HEK293 (cell line): ENCODE data around the gene SULT4A1.

Source experiments
- CTCF ChIA-PET: fragments of 350-600 bp; formaldehyde crosslinking; extraction: SDS; loops from one replicate; lab custom pipeline; 2021; ENCODE audit warnings: antibody characterized with exemption; lab: Yijun Ruan, JAX
- POLR2A ChIA-PET: fragments of 300-600 bp; formaldehyde crosslinking; extraction: SDS; loops from one replicate; lab custom pipeline; 2020; ENCODE audit warnings: antibody characterized with exemption, inconsistent platforms; lab: Yijun Ruan, JAX
- H3K27ac ChIP-seq: fragments of 200-500 bp; sonication (Bioruptor generic); 2 replicates; pipeline ENCODE4 v1.5.1; 2014; ENCODE audit warnings: low read depth, low read length, control low read depth, inconsistent platforms; ENCODE audit errors: extremely low read depth
- H3K36me3 ChIP-seq, 2 experiments: fragments of 200-500 bp in 1 of 2; sonication (Bioruptor generic) in 1 of 2; 1 replicate in 1 of 2; 2 replicates in 1 of 2; pipeline ENCODE4 v1.5.1; 2014 to 2017; ENCODE audit warnings: inconsistent platforms in 2 of 2, low read length in 2 of 2; ENCODE audit not compliant: control insufficient read depth in 2 of 2, insufficient read depth in 1 of 2
- H3K4me1 ChIP-seq: fragments of 200-500 bp; sonication (Bioruptor generic); 2 replicates; pipeline ENCODE4 v1.5.1; 2014; ENCODE audit warnings: mild to moderate bottlenecking, low read length, inconsistent platforms; ENCODE audit not compliant: control insufficient read depth, insufficient read depth
- H3K4me3 ChIP-seq: 2 replicates; pipeline ENCODE4 v1.5.1; 2011; ENCODE audit warnings: low read depth, mild to moderate bottlenecking, control low read depth, low read length, moderate library complexity
- H3K9me3 ChIP-seq: fragments of 200-500 bp; sonication (Bioruptor generic); 2 replicates; pipeline ENCODE4 v1.5.1; 2014; ENCODE audit warnings: low read depth, low read length, inconsistent platforms; ENCODE audit not compliant: control insufficient read depth, insufficient read depth
- GLIS1 ChIP-seq: fragments of 450-650 bp; formaldehyde crosslinking; IDR thresholded peaks from 2 replicates; pipeline ENCODE4 v1.5.1; 2016; ENCODE audit warnings: missing biosample characterization, missing genetic modification characterization
- HOXC10 ChIP-seq: sonication (generic); formaldehyde crosslinking; IDR thresholded peaks from 2 replicates; pipeline ENCODE4 v1.8.1; 2023; ENCODE audit warnings: mild to moderate bottlenecking, missing genetic modification reagents
- MZF1 ChIP-seq: fragments of 450-650 bp; formaldehyde crosslinking; IDR thresholded peaks from 2 replicates; pipeline ENCODE4 v1.5.1; 2017; ENCODE audit warnings: missing biosample characterization, missing genetic modification characterization, borderline replicate concordance
- REST ChIP-seq: fragments of 450-650 bp; formaldehyde crosslinking; IDR thresholded peaks from 2 replicates; pipeline ENCODE4 v1.5.1; 2016; ENCODE audit warnings: missing biosample characterization, missing genetic modification characterization
- SP2 ChIP-seq: fragments of 450-650 bp; formaldehyde crosslinking; IDR thresholded peaks from 2 replicates; pipeline ENCODE4 v1.5.1; 2016; ENCODE audit warnings: missing biosample characterization, missing genetic modification characterization
- ZBTB7A ChIP-seq: fragments of 450-650 bp; formaldehyde crosslinking; IDR thresholded peaks from 2 replicates; pipeline ENCODE4 v1.5.1; 2016; ENCODE audit warnings: low read depth, missing biosample characterization, missing genetic modification characterization
- ZBTB8A ChIP-seq: fragments of 450-650 bp; formaldehyde crosslinking; IDR thresholded peaks from 2 replicates; pipeline ENCODE4 v1.5.1; 2016; ENCODE audit warnings: missing biosample characterization, missing genetic modification characterization
- ZNF112 ChIP-seq: fragments of 450-650 bp; formaldehyde crosslinking; IDR thresholded peaks from 2 replicates; pipeline ENCODE4 v1.5.0; 2017; ENCODE audit warnings: missing biosample characterization, missing genetic modification characterization
- ZNF174 ChIP-seq: fragments of 450-650 bp; formaldehyde crosslinking; IDR thresholded peaks from 2 replicates; pipeline ENCODE4 v1.5.0; 2017; ENCODE audit warnings: missing biosample characterization, mild to moderate bottlenecking, missing genetic modification characterization
- ZNF2 ChIP-seq: fragments of 450-650 bp; formaldehyde crosslinking; IDR thresholded peaks from 2 replicates; pipeline ENCODE4 v1.5.1; 2016; ENCODE audit warnings: missing biosample characterization, missing genetic modification characterization
- ZNF23 ChIP-seq: fragments of 450-650 bp; formaldehyde crosslinking; IDR thresholded peaks from 2 replicates; pipeline ENCODE4 v1.5.1; 2016; ENCODE audit warnings: missing biosample characterization, missing genetic modification characterization, borderline replicate concordance
- ZNF394 ChIP-seq: fragments of 450-650 bp; formaldehyde crosslinking; IDR thresholded peaks from 2 replicates; pipeline ENCODE4 v1.5.1; 2016; ENCODE audit warnings: missing biosample characterization, missing genetic modification characterization, mild to moderate bottlenecking, moderate library complexity, borderline replicate concordance
- ZNF433 ChIP-seq: fragments of 450-650 bp; formaldehyde crosslinking; IDR thresholded peaks from 2 replicates; pipeline ENCODE4 v1.5.1; 2016; ENCODE audit warnings: missing biosample characterization, missing genetic modification characterization, low read depth
- ZNF510 ChIP-seq: fragments of 450-650 bp; formaldehyde crosslinking; IDR thresholded peaks from 2 replicates; pipeline ENCODE4 v1.5.1; 2018; ENCODE audit warnings: mild to moderate bottlenecking, missing genetic modification characterization, missing biosample characterization; ENCODE audit not compliant: insufficient replicate concordance
- ZNF513 ChIP-seq: fragments of 450-650 bp; IDR thresholded peaks from 2 replicates; pipeline ENCODE4 v1.5.1; 2018; ENCODE audit warnings: missing biosample characterization, missing genetic modification characterization
- ZNF621 ChIP-seq: fragments of 450-650 bp; formaldehyde crosslinking; IDR thresholded peaks from 2 replicates; pipeline ENCODE4 v1.5.1; 2017; ENCODE audit warnings: missing biosample characterization, missing genetic modification characterization
- ZNF658 ChIP-seq: fragments of 450-650 bp; formaldehyde crosslinking; IDR thresholded peaks from 2 replicates; pipeline ENCODE4; 2016; ENCODE audit warnings: missing biosample characterization, missing genetic modification characterization
- TF ChIP-seq, protein P1 (sequence below): fragments of 450-650 bp; IDR thresholded peaks from 2 replicates; pipeline ENCODE4 v1.5.1; 2018; ENCODE audit warnings: missing biosample characterization, mild to moderate bottlenecking, missing genetic modification characterization
- TF ChIP-seq, protein P2 (sequence below): fragments of 450-650 bp; formaldehyde crosslinking; IDR thresholded peaks from 2 replicates; pipeline ENCODE4 v1.5.1; 2016; ENCODE audit warnings: missing biosample characterization, missing genetic modification characterization
- TF ChIP-seq, protein P3 (sequence below): fragments of 450-650 bp; formaldehyde crosslinking; IDR thresholded peaks from 2 replicates; pipeline ENCODE4 v1.5.1; 2016; ENCODE audit warnings: missing biosample characterization, missing genetic modification characterization
- TF ChIP-seq, protein P4 (sequence below): fragments of 450-650 bp; formaldehyde crosslinking; IDR thresholded peaks from 2 replicates; pipeline ENCODE4 v1.5.1; 2016; ENCODE audit warnings: missing biosample characterization, missing genetic modification characterization, borderline replicate concordance

The SULT4A1 gene

GRCh38 chr22:43886231-43886630 lies 23.9 kb upstream of the SULT4A1 start (continued):
- TF ChIP-seq, protein P1, sequence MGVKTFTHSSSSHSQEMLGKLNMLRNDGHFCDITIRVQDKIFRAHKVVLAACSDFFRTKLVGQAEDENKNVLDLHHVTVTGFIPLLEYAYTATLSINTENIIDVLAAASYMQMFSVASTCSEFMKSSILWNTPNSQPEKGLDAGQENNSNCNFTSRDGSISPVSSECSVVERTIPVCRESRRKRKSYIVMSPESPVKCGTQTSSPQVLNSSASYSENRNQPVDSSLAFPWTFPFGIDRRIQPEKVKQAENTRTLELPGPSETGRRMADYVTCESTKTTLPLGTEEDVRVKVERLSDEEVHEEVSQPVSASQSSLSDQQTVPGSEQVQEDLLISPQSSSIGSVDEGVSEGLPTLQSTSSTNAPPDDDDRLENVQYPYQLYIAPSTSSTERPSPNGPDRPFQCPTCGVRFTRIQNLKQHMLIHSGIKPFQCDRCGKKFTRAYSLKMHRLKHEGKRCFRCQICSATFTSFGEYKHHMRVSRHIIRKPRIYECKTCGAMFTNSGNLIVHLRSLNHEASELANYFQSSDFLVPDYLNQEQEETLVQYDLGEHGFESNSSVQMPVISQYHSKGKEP (tag by site-specific recombination) = no peak
- TF ChIP-seq, protein P2, sequence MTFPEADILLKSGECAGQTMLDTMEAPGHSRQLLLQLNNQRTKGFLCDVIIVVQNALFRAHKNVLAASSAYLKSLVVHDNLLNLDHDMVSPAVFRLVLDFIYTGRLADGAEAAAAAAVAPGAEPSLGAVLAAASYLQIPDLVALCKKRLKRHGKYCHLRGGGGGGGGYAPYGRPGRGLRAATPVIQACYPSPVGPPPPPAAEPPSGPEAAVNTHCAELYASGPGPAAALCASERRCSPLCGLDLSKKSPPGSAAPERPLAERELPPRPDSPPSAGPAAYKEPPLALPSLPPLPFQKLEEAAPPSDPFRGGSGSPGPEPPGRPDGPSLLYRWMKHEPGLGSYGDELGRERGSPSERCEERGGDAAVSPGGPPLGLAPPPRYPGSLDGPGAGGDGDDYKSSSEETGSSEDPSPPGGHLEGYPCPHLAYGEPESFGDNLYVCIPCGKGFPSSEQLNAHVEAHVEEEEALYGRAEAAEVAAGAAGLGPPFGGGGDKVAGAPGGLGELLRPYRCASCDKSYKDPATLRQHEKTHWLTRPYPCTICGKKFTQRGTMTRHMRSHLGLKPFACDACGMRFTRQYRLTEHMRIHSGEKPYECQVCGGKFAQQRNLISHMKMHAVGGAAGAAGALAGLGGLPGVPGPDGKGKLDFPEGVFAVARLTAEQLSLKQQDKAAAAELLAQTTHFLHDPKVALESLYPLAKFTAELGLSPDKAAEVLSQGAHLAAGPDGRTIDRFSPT (tag by site-specific recombination) = no peak
- no peak for TF ChIP-seq REST
- TF ChIP-seq HOXC10 (CRISPR knock-in tag) = no peak
- no peak for TF ChIP-seq ZNF394 (tag by site-specific recombination)
- no peak for TF ChIP-seq ZNF174 (tag by site-specific recombination)
- TF ChIP-seq ZNF23 (tag by site-specific recombination) = no peak
- TF ChIP-seq ZNF112 (tag by site-specific recombination) = no peak
- TF ChIP-seq ZBTB7A (tag by site-specific recombination) = no peak
- TF ChIP-seq ZNF658 = no peak
- no peak for TF ChIP-seq SP2 (tag by site-specific recombination)
- TF ChIP-seq ZNF621 = no peak

DNA sequence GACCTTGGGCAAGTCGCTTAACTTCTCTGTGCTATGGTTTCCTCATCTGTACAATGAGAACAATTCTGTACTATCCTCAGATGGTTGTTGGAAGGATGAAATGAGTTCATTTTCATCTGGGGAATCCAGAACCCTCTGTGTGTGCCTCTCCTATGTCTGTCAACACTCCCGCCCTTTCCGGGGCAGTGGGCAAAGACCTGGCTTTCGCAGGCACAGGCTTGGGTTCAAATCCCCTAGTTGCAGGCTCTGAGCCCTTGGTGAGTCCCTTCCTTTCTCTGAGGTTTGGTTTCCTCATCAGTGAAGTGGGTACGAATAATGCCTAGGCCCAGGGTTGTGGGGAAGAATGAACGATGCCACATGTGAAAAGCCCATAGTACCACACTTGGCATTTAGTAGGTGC lies 23.5 kb upstream of the SULT4A1 start:
- POLR2A ChIA-PET = interaction anchor here (0.8 kb wide), 1 partner anchor 15 kb away, joined by 5 read pairs; no protein-coding TSS in a partner anchor
- H3K9me3 ChIP-seq = no peaks in the 10 kb centered on the region
- TF ChIP-seq, protein P1 (tag by site-specific recombination) = no peak
- TF ChIP-seq, protein P3, sequence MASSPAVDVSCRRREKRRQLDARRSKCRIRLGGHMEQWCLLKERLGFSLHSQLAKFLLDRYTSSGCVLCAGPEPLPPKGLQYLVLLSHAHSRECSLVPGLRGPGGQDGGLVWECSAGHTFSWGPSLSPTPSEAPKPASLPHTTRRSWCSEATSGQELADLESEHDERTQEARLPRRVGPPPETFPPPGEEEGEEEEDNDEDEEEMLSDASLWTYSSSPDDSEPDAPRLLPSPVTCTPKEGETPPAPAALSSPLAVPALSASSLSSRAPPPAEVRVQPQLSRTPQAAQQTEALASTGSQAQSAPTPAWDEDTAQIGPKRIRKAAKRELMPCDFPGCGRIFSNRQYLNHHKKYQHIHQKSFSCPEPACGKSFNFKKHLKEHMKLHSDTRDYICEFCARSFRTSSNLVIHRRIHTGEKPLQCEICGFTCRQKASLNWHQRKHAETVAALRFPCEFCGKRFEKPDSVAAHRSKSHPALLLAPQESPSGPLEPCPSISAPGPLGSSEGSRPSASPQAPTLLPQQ (tag by site-specific recombination) = no peak
- TF ChIP-seq ZNF2 (tag by site-specific recombination) (no peak), ZNF510 (tag by site-specific recombination) (no peak), ZNF433 (tag by site-specific recombination) (no peak), MZF1 (tag by site-specific recombination) (no peak), ZNF513 (tag by site-specific recombination) (no peak), ZBTB8A (tag by site-specific recombination) (no peak), GLIS1 (tag by site-specific recombination) (no peak)
- TF ChIP-seq, protein P4, sequence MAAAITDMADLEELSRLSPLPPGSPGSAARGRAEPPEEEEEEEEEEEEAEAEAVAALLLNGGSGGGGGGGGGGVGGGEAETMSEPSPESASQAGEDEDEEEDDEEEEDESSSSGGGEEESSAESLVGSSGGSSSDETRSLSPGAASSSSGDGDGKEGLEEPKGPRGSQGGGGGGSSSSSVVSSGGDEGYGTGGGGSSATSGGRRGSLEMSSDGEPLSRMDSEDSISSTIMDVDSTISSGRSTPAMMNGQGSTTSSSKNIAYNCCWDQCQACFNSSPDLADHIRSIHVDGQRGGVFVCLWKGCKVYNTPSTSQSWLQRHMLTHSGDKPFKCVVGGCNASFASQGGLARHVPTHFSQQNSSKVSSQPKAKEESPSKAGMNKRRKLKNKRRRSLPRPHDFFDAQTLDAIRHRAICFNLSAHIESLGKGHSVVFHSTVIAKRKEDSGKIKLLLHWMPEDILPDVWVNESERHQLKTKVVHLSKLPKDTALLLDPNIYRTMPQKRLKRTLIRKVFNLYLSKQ (tag by site-specific recombination) = no peak

More for the DNA sequence above, 23.5 kb upstream of the SULT4A1 start:
- H3K4me1 ChIP-seq = no peaks in the 10 kb centered on the region
- H3K36me3 ChIP-seq = no peaks in the 10 kb centered on the region
- no peak overlapping the region for H3K4me3 ChIP-seq
- no peak overlapping the region for H3K27ac ChIP-seq
- CTCF ChIA-PET = interaction anchor here (0.7 to 4.6 kb wide), 16 partner anchors 10 to 740 kb away, joined by 3 to 109 read pairs (median 4); no protein-coding TSS in a partner anchor
